ENCODE measurements around the gene RABL2B.

RABL2B gene

GRCh38 chr22:50738649-50739227 is 44.7 kb downstream of the RABL2B start:
- no peak for DNase-seq (ENCODE audit: low read depth in 1 of 2, low spot score in 1 of 2)

GRCh38 chr22:50737728-50738648 is 45.4 kb downstream of the RABL2B start, which contains the start of gene ACR:
ACR (plus strand) TSS chr22:50738204; CDS start chr22:50738236, 32 bp downstream.
- DNase-seq (ENCODE audit: low read depth in 1 of 2, low spot score in 1 of 2), result no peak

GRCh38 chr22:50735739-50736030 is 47.8 kb downstream of the RABL2B start:
- DNase-seq (ENCODE audit: low read depth in 1 of 2, low spot score in 1 of 2), result no peak

GRCh38 chr22:50734986-50735738 is 48.3 kb downstream of the RABL2B start:
- DNase-seq (ENCODE audit: low read depth in 1 of 2, low spot score in 1 of 2), result no peak

GRCh38 chr22:50734343-50734771 is 49.1 kb downstream of the RABL2B start:
- DNase-seq (ENCODE audit: low read depth in 1 of 2, low spot score in 1 of 2), result no peak

GRCh38 chr22:50733521-50734342 is 49.7 kb downstream of the RABL2B start:
- no peak for DNase-seq (ENCODE audit: low read depth in 1 of 2, low spot score in 1 of 2)

GRCh38 chr22:50732681-50733080 is 50.8 kb downstream of the RABL2B start:
- no peak for DNase-seq (ENCODE audit: low read depth in 1 of 2, low spot score in 1 of 2)

- peak; percentile 28 for DNase-seq (ENCODE audit: low read depth in 1 of 2, low spot score in 1 of 2)
Observed at GRCh38 chr22:50731811-50732624, 51.4 kb downstream of the RABL2B start.

- no peak for DNase-seq (ENCODE audit: low read depth in 1 of 2, low spot score in 1 of 2)
Observed at GRCh38 chr22:50730941-50731661, 52.3 kb downstream of the RABL2B start.

- no peak for DNase-seq (ENCODE audit: low read depth in 1 of 2, low spot score in 1 of 2)
Observed at GRCh38 chr22:50730013-50730891, 53.2 kb downstream of the RABL2B start.

GRCh38 chr22:50729391-50730012 is 53.9 kb downstream of the RABL2B start:
- DNase-seq (ENCODE audit: low read depth in 1 of 2, low spot score in 1 of 2), result no peak

- DNase-seq (ENCODE audit: low read depth in 1 of 2, low spot score in 1 of 2), result no peak
Observed at GRCh38 chr22:50728523-50728931, 54.9 kb downstream of the RABL2B start.

GRCh38 chr22:50727678-50728522 is 55.5 kb downstream of the RABL2B start:
- no peak for DNase-seq (ENCODE audit: low read depth in 1 of 2, low spot score in 1 of 2)

- no peak for DNase-seq (ENCODE audit: low read depth in 1 of 2, low spot score in 1 of 2)
Observed at GRCh38 chr22:50726643-50727340, 56.6 kb downstream of the RABL2B start.

GRCh38 chr22:50725597-50725996 is 57.8 kb downstream of the RABL2B start:
- DNase-seq (ENCODE audit: low read depth in 1 of 2, low spot score in 1 of 2), result no peak

- DNase-seq (ENCODE audit: low read depth in 1 of 2, low spot score in 1 of 2), result no peak
Observed at GRCh38 chr22:50724616-50725015, 58.8 kb downstream of the RABL2B start.

GRCh38 chr22:50723991-50724390 is 59.4 kb downstream of the RABL2B start:
- DNase-seq (ENCODE audit: low read depth in 1 of 2, low spot score in 1 of 2), result no peak
